HepG2 (cell line): Measurements from ENCODE around the gene AP4S1. TPM values are rescaled to one million over a fixed set of nuclear protein-coding genes. Genes with fewer than 3 reads are reported as not detected.
"Not testable (repeated sequence)": the region's sequence is repeated elsewhere in the genome, so short reads cannot be mapped to it uniquely, and the experiment has no call there.

Source experiments
- DRAP1 ChIP-seq: IDR thresholded peaks from 2 replicates; pipeline ENCODE4 v1.6.1; 2016; ENCODE audit warnings: missing genetic modification reagents, missing compliant biosample characterization
- DZIP1 ChIP-seq: sonication (generic); formaldehyde crosslinking; IDR thresholded peaks from 2 replicates; pipeline ENCODE4 v1.5.0; 2020; ENCODE audit warnings: mild to moderate bottlenecking, missing genetic modification reagents
- ELF4 ChIP-seq: sonication (generic); formaldehyde crosslinking; IDR thresholded peaks from 2 replicates; pipeline ENCODE4 v1.5.0; 2020; ENCODE audit warnings: missing genetic modification reagents, mild to moderate bottlenecking, moderate library complexity, borderline replicate concordance
- FOXP1 ChIP-seq, 2 experiments: fragments of 450-650 bp in 1 of 2; IDR thresholded peaks; 2 replicates each; pipeline ENCODE4 v1.6.1; 2017 to 2018; ENCODE audit warnings: antibody characterized with exemption in 1 of 2
- IRF2 ChIP-seq: IDR thresholded peaks from 2 replicates; pipeline ENCODE4 v1.6.1; 2018; ENCODE audit warnings: missing genetic modification reagents, missing compliant biosample characterization
- KDM5B ChIP-seq: sonication (generic); formaldehyde crosslinking; IDR thresholded peaks from 2 replicates; pipeline ENCODE4 v1.4.0; 2020; ENCODE audit warnings: missing genetic modification reagents, mild to moderate bottlenecking, borderline replicate concordance
- LCORL ChIP-seq, 2 experiments: fragments of 450-650 bp in 1 of 2; sonication (generic) in 1 of 2; formaldehyde crosslinking in 1 of 2; IDR thresholded peaks; 2 replicates each; pipeline versions ENCODE4 v1.5.0 to v1.6.1; 2017 to 2020; ENCODE audit warnings: antibody characterized with exemption in 1 of 2, missing genetic modification reagents in 1 of 2
- NCOA1 ChIP-seq: sonication (generic); formaldehyde crosslinking; IDR thresholded peaks from 2 replicates; pipeline ENCODE4 v1.9.0; 2021; ENCODE audit warnings: missing genetic modification reagents
- RAD21 ChIP-seq: fragments of 450-650 bp; formaldehyde crosslinking; IDR thresholded peaks from 2 replicates; pipeline ENCODE4 v1.5.0; 2020; ENCODE audit warnings: mild to moderate bottlenecking
- RCOR2 ChIP-seq: IDR thresholded peaks from 2 replicates; pipeline ENCODE4 v1.6.1; 2016; ENCODE audit warnings: missing biosample characterization, missing genetic modification reagents
- TFAP4 ChIP-seq: sonication (generic); IDR thresholded peaks from 2 replicates; pipeline ENCODE4 v1.6.1; 2016; ENCODE audit warnings: low read depth, borderline replicate concordance
- ZNF788 ChIP-seq: sonication (generic); formaldehyde crosslinking; IDR thresholded peaks from 2 replicates; pipeline ENCODE4 v1.5.0; 2020; ENCODE audit warnings: mild to moderate bottlenecking, missing genetic modification reagents, borderline replicate concordance
- ZNF83 ChIP-seq: sonication (generic); formaldehyde crosslinking; IDR thresholded peaks from 2 replicates; pipeline ENCODE4 v1.4.0; 2020; ENCODE audit warnings: missing genetic modification reagents, mild to moderate bottlenecking, borderline replicate concordance
- ZNF891 ChIP-seq: sonication (generic); formaldehyde crosslinking; IDR thresholded peaks from 2 replicates; pipeline ENCODE4 v1.5.0; 2020; ENCODE audit warnings: mild to moderate bottlenecking, missing genetic modification reagents
- polyA plus RNA-seq, 8 experiments: library from polyadenylated mRNA; depleted of rRNA in 3 of 8; stranded (reverse) in 7 of 8; unstranded in 1 of 8; fragments of >200 nt; fragmentation: Illumina TruSeq in 4 of 8; extraction: Trizol in 4 of 8; gene quantifications; 2 replicates each; pipeline versions ENCODE4 v1.2.1 to v1.2.3, GENCODE V29; 2011 to 2016; ENCODE audit warnings: low read depth in 4 of 8, missing spikeins in 1 of 8, mixed read lengths in 1 of 8; ENCODE audit not compliant: insufficient read depth in 1 of 8
- total RNA-seq, 5 experiments: library from RNA; depleted of rRNA; stranded (reverse); fragments of >200 nt; fragmentation: Illumina TruSeq; extraction: Trizol; gene quantifications; 2 replicates each; pipeline ENCODE4 v1.2.3, GENCODE V29; 2016; ENCODE audit warnings: low read depth in 1 of 5
- TF ChIP-seq, protein P1 (sequence below): sonication (generic); formaldehyde crosslinking; IDR thresholded peaks from 2 replicates; pipeline ENCODE4 v1.4.0; 2020; ENCODE audit warnings: missing genetic modification reagents, borderline replicate concordance
- TF ChIP-seq, protein P2 (sequence below): sonication (generic); formaldehyde crosslinking; IDR thresholded peaks from 2 replicates; pipeline ENCODE4 v1.8.1; 2023; ENCODE audit warnings: mild to moderate bottlenecking, missing genetic modification reagents

The AP4S1 gene
- total and polyA plus RNA-seq, 2 of the 13 experiments (the other 11 are each of a cell fraction or from before 2014, with no cell fraction given): 3.9 to 21.1 TPM

DNA sequence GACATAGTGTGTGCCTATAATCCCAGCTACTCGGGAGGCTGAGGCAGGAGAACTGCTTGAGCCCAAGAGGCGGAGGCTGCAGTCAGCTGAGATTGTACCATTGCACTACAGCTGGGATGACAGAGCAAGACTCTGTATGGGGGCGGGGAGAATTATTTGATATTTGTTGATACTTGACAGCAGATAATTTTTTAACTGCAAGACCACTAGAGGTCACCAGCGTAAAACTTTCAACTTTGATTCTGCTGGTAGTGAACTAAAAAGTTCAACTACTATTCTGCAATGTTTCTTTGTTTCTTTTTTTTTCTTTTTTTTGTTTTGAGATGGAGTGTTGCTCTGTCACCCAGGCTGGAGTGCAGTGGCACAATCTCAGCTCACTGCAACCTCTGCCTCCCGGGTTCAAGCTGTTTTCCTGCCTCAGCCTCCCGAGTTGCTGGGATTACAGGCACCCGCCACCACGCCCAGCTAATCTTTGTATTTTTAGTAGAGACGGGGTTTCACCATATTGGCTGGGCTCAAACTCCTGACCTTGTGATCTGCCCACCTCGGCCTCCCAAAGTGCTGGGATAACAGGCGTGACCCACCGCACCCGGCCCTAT lies 45.2 kb upstream of the AP4S1 start (continued):
- TF ChIP-seq, protein P1, sequence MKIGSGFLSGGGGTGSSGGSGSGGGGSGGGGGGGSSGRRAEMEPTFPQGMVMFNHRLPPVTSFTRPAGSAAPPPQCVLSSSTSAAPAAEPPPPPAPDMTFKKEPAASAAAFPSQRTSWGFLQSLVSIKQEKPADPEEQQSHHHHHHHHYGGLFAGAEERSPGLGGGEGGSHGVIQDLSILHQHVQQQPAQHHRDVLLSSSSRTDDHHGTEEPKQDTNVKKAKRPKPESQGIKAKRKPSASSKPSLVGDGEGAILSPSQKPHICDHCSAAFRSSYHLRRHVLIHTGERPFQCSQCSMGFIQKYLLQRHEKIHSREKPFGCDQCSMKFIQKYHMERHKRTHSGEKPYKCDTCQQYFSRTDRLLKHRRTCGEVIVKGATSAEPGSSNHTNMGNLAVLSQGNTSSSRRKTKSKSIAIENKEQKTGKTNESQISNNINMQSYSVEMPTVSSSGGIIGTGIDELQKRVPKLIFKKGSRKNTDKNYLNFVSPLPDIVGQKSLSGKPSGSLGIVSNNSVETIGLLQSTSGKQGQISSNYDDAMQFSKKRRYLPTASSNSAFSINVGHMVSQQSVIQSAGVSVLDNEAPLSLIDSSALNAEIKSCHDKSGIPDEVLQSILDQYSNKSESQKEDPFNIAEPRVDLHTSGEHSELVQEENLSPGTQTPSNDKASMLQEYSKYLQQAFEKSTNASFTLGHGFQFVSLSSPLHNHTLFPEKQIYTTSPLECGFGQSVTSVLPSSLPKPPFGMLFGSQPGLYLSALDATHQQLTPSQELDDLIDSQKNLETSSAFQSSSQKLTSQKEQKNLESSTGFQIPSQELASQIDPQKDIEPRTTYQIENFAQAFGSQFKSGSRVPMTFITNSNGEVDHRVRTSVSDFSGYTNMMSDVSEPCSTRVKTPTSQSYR: peak; percentile 53; the same call in 1 of the 2 replicates
- TF ChIP-seq DRAP1 (CRISPR knock-in tag): peak; percentile 50; the same call in 1 of the 2 replicates
- TF ChIP-seq ELF4 (CRISPR knock-in tag): peak; percentile 72; the same call in 1 of the 2 replicates
- TF ChIP-seq KDM5B (CRISPR knock-in tag): 0 out of 2 replicates have a peak, but pooled peaks have one; percentile 24
- peak; percentile 90 for TF ChIP-seq RAD21 (CRISPR knock-in tag)
- peak; percentile 57; the same call in 1 of the 2 replicates for TF ChIP-seq IRF2 (CRISPR knock-in tag)
- TF ChIP-seq RCOR2 (CRISPR knock-in tag): peak; percentile 41; the same call in 1 of the 2 replicates
- TF ChIP-seq NCOA1 (CRISPR knock-in tag): 0 out of 2 replicates have a peak, but pooled peaks have one; percentile 38
- peak; percentile 56; the same call in 1 of the 2 replicates for TF ChIP-seq DZIP1 (CRISPR knock-in tag)
- TF ChIP-seq ZNF83: 0 out of 2 replicates have a peak, but pooled peaks have one; percentile 40
- TF ChIP-seq FOXP1 (IDR thresholded peaks at IDR 0.05): 0 out of 2 replicates have a peak, but pooled peaks have one; percentile 36
- TF ChIP-seq FOXP1, LCORL (CRISPR knock-in tag; IDR thresholded peaks at IDR 0.05): not testable (repeated sequence)
- TF ChIP-seq, protein P2, sequence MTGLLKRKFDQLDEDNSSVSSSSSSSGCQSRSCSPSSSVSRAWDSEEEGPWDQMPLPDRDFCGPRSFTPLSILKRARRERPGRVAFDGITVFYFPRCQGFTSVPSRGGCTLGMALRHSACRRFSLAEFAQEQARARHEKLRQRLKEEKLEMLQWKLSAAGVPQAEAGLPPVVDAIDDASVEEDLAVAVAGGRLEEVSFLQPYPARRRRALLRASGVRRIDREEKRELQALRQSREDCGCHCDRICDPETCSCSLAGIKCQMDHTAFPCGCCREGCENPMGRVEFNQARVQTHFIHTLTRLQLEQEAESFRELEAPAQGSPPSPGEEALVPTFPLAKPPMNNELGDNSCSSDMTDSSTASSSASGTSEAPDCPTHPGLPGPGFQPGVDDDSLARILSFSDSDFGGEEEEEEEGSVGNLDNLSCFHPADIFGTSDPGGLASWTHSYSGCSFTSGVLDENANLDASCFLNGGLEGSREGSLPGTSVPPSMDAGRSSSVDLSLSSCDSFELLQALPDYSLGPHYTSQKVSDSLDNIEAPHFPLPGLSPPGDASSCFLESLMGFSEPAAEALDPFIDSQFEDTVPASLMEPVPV (CRISPR knock-in tag): peak; percentile 55; the same call in 1 of the 2 replicates
- peak; percentile 53; the same call in 1 of the 2 replicates for TF ChIP-seq TFAP4
- 0 out of 2 replicates have a peak, but pooled peaks have one; percentile 72 for TF ChIP-seq ZNF891 (CRISPR knock-in tag)
- TF ChIP-seq ZNF788 (CRISPR knock-in tag): peak; percentile 69; the same call in 1 of the 2 replicates
- 0 out of 2 replicates have a peak, but pooled peaks have one; percentile 40 for TF ChIP-seq LCORL (IDR thresholded peaks at IDR 0.05)
